Amniotic epithelial cell (primary cell): ENCODE results near the gene TM7SF2.
"Not testable (repeated sequence)": the region's sequence is repeated elsewhere in the genome, so short reads cannot be mapped to it uniquely, and the experiment has no call there.

Experiments used
- DNase-seq: peaks from one replicate; pipeline ENCODE4 v3.0.0-alpha.2; 2010; ENCODE audit warnings: low read depth

The TM7SF2 gene

GRCh38 chr11:65130631-65131416, 19.2 kb downstream of the TM7SF2 start:
- DNase-seq = no peak

GRCh38 chr11:65131417-65131776, 19.7 kb downstream of the TM7SF2 start:
- DNase-seq = no peak

DNA sequence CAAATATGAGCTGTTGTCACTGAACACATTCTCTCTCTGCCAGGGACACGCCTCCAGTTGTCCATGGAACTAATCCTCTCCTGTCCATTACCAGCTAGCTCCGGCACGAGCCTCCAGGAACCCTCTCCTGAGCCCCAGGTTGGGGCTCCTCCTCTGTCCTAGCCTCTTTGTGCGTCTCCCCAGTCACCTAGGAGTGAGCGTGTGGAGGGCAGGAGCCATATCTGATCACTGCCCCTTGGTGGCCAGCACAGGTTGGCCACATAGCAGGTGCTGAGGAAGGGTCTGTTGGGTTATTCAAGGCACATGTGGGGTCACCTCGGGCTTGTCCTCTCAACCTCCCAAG, 20.2 kb downstream of the TM7SF2 start:
- DNase-seq = no peak

- DNase-seq = no peak
Observed at GRCh38 chr11:65132238-65132987, 20.7 kb downstream of the TM7SF2 start.

DNA sequence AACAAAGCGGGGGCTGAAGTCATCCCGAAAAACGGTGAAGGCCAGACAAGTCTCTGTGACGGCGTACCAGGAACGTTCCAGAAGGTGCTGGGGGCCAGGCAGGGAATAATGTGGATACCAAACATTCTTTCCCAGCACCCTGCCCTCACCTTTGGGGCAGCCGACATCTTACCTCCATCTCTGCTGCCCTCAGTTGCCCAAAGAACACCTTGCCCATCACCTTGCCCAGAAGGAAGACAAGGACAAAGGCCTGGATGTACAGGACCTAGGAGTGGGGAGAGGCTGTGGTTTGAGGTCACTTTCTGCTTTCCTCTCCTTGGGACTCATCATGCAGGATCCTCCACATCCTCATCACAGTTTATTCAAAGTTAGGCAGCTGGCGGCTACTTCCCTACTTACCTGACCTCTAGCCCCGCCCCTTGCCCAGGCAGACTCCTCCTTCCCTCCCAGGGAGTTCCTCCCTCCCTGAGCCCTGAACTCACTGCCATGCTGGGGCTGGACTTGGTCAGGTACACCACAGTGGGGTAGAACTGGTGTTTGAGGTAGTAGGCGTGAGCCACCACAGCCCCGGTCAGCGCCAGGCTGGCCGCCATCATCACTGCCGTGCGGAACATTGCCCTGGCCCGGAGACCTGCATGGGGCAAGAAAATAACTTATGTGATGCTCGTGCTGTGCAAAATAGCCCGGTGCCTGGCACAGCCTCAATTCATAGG, 21.5 kb downstream of the TM7SF2 start:
- DNase-seq = no peak

GRCh38 chr11:65133724-65134123, 22.1 kb downstream of the TM7SF2 start:
- DNase-seq = no peak

DNA sequence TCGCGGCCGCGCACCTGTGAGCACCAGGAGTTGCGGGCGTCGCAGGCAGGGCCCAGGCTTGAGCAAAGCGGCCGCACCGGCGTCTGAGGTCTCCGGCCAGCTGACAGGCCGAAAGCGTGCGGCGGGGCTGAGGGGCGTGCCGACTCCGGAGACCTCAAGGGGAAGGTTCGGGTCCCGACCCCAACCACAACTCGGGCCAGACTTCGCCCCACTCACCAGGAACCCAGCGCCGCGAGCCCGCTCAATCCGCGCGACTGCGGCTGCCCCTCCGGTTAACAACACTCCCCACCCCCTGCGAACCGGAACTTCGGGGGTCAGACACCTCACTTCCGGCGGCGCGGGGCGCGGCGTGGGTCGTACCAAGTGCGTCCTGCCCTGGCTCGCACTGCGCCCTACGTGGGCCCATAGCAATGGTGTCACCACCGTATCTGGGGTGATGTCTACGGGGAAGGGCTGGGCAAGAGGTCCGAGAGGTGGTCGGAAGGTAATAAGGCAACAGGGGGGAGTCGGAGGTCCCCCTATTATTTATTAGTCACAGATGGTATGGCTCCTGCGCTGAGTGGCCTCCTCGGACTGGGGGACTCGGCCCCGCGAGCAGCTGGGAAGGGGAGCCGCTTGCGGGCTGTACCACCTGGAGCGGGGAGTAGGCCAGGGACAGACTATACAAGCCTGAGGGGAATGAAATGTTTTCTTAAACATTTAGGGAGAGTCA, 22.7 kb downstream of the TM7SF2 start, which contains the start of gene SYVN1:
Gene SYVN1 (minus strand): TSS at position 280 of the 712 bp plus-strand sequence. CDS start 918 bp downstream, outside the sequence.
- peak; percentile 84 for DNase-seq

- DNase-seq = peak; percentile 97
Observed at GRCh38 chr11:65134952-65135632, 23.4 kb downstream of the TM7SF2 start.

DNA sequence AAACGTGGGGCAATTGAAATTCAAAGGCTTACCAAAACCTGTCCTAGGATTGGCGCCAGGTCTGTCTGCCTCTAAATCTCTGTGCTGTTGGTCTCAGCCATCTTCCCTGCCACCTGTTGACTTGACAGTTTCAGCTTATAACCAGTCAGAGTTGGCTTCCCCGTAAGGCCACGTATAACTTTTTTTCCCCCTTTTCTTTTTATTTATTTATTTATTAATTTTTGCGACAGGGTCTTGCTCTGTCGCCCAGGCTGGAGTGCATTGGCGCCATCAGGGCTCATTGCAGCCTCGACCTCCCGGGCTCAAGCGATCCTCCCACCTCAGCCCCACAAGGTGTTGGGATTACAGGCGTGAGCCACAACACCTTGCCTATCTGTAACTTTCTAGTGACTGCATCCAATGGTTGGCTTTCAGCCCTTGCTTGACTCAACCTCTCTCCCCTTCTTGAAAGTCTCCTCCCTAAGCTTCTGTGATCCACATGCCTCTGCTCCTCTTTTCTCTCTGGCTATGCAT, 24.0 kb downstream of the TM7SF2 start:
- no peak for DNase-seq

GRCh38 chr11:65136515-65137096, 24.9 kb downstream of the TM7SF2 start:
- DNase-seq = no peak

GRCh38 chr11:65141896-65142494, 30.3 kb downstream of the TM7SF2 start:
- no peak for DNase-seq

DNA sequence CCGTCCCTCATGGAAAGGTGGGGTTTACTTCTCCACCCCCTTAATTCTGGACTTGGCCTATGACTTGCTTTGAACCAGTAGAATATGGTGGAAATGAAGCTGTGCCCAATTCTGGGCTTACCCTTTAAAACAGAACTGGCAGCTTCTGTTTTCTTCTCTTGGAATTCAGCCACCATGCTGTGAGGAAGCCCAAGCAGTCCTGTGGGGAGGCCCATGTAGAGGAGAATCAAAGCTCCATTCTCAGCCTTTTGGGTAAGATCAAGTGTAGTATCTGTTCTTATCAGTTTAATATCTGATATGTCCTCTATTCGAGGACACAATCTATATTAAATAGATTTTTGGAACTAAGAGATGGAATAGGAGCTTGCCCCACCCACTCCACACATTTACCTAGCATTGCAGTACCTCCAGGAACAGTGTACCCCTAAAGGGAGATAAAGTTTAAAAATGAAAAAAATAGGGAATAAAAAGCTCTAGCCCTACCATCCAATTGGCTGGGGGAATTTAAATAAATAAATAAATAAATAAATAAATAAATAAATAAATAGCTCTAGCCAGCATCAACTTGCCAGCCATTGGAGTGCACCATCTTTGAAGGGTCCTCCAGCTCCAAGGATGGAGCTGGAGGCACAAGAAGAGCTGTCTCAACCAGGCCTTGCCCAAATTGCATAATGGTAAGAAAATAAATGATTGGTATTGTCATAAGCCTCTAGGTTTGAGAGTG, 35.8 kb downstream of the TM7SF2 start:
- no peak for DNase-seq

- DNase-seq = no peak
Observed at GRCh38 chr11:65148657-65149056, 37.0 kb downstream of the TM7SF2 start.

- not testable (repeated sequence) for DNase-seq
Observed at GRCh38 chr11:65150131-65150508, 38.4 kb downstream of the TM7SF2 start.

DNA sequence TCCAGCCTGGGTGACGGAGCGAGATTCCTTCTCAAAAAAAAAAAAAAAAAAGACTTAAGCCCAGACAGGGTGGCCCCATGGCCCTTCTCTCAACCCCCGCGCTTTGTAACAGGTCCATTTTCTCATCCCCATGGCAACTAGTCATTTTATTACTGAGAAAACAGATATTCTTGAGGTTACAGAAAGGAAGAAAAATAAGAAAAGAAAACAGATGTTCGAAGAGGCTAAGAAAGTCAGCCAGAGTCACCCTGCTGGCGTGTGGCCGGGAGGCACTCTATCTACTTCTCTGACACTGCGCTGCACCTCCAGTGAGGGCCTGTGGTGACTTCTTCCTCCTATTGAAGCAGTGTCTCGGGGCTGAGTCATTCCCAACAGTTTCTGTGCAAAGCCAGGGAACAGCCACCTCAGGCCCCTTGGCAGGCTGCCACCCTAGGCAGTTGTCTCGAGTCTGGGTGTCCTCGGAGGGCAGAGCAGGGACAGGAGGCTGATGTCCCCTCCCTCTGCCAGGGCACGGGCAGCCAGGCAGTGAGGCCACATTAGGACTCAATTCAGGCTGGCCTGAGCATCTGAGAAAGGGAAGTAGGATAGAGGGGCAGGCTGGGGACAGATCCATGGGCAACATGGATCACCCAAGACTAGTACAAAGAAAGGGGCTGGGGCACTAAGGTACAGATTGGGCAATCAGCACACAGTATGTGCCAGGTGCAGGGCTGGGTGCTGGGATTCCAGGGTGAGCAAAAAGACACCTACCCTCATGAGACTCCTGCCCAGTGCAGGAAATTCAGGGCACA, 39.0 kb downstream of the TM7SF2 start:
- peak; percentile 54 for DNase-seq

DNA sequence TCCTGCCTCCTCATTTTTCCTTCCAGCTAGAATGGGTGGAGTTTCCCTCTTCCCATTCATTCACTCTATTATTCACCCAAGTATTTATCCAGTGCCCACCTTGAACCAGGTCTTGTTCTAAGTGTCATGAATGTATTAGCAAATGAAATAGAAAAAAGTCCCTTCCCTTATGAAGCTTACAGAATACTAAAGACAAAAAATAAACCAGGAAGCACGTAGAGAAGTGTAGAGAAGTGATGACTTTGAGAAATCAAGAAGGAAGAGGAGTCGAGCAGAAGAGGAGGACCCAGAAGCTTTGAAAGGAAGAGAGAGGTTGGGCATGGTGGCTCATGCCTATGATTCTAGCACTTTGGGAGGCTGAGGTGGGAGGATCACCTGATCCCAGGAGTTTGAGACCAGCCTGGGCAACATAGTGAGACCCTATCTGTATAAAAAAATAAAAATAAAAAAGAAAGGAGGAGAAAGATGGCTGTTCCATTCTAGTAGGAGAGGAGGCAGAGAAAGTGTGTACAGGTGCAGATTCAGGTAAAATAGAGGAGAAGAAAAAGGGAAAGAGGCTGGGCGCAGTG, 39.7 kb downstream of the TM7SF2 start:
- DNase-seq = no peak

DNA sequence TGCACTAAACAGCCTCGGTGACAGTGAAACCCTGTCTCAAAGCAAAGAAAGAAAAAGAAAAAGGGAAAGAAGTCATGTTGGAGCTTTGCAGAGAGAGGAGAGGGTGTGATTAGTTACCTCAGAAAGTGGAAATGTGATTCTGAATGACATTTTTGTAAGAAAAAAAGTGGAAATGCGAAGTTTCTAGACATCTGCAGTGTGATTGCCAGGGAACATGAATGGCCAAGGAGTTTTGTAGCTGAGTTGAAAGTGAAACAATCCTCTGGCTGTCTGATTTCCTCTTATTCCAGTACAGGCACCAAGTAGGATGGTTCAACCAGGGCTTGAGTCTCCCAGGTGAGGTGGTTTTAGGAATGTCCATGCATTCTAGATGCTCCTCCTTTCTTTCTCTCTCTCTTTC, 40.5 kb downstream of the TM7SF2 start:
- no peak for DNase-seq

DNA sequence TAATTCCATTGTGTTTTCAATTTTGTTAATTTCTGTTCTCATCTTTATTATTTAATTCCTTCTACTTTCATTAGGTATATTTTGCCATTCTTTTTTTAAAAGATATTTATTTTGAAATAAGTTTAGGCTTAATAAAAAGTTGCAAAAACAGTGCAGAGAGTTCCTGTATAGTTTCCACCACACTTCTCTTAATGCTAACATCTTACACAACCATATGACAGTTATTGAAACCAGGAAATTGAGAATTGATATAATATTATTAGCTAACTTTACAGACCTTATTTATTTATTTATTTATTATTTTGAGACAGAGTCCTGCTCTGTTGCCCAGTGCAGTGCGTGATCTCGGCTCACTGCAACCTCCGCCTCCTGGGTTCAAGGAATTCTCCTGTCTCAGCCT, 44.6 kb downstream of the TM7SF2 start:
- no peak for DNase-seq

DNA sequence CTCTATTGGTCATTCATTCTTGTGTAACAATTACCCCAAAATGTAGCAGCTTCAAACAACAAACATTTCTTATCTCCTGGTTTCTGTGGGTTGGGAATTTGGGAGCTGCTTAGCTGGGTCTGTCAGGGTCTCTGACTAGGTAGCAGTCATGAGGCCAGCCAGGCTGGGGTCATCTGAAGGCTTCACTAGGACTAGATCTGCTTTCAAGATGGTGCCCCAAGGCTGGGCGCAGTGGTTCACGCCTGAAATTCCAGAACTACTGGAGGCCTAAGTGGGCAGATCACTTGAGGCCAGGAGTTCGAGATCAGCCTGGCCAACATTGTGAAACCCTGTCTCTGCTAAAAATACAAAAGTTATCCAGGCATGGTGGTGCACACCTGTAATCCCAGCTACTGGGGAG, 45.3 kb downstream of the TM7SF2 start:
- DNase-seq = no peak
